ENCODE results near the gene GAMT. TPM values are rescaled to one million over a fixed set of nuclear protein-coding genes. Genes with fewer than 3 reads are reported as not detected.
"Not testable (repeated sequence)": the region's sequence is repeated elsewhere in the genome, so short reads cannot be mapped to it uniquely, and the experiment has no call there.

GAMT gene
- total RNA-seq = 10 to 100 TPM; 16.0 to 25.9 (median 23.1) TPM

DNA sequence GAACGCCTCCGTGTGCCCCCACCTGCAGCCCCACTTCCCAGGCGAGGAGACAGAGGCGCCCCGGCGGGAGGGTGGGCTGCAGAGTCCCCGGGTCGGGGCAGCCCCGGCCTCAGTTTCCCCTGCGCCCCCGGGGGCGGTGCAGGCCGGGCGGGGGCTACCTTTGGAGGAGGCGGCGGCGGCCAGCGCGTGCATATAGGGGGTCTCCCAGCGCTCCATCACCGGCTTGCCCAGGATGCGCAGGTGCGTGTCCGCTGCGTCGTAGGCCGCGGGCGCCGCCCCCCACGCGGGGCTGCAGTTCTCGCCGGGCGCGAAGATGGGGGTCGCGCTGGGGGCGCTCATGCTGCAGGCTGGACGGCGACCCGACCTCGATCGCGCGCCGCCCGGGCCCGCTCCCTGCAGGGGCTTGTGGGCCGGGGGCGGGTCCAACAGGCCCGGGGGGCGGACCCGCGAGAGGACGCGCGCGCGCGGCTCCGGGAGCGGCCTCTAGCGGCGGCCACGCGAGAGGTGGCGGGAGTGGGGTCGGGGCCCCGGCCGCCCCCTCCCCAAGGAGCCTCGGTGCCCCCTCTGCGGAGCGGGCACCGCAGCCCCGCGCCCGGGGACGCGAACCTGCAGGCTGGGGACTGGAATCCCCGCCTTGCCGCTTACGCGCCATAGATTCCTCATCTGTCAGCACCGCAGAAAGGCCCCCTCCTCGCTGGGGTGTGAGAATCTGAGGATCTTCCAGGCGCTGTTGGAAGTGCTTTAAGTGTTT is at the start of gene GAMT:
TSS of gene GAMT (minus strand) at position 405 of the 751 bp plus-strand sequence. CDS start at position 339, 66 bp downstream.
- Mint-ChIP-seq H3K27me3 (ENCODE audit: low read depth) (peaks cover 5% of the 10 kb centered on the region), H3K36me3 (ENCODE audit: insufficient read depth) (no peaks in the 10 kb centered on the region), H3K4me1 (ENCODE audit: low read depth) (peaks cover 9% of the 10 kb centered on the region), H3K4me3 (peak within 1 kb of the TSS; percentile 73), H3K9me3 (no peaks in the 10 kb centered on the region)
- DNase-seq (peak; percentile 50), ATAC-seq (peak; percentile 86 to 87)

DNA sequence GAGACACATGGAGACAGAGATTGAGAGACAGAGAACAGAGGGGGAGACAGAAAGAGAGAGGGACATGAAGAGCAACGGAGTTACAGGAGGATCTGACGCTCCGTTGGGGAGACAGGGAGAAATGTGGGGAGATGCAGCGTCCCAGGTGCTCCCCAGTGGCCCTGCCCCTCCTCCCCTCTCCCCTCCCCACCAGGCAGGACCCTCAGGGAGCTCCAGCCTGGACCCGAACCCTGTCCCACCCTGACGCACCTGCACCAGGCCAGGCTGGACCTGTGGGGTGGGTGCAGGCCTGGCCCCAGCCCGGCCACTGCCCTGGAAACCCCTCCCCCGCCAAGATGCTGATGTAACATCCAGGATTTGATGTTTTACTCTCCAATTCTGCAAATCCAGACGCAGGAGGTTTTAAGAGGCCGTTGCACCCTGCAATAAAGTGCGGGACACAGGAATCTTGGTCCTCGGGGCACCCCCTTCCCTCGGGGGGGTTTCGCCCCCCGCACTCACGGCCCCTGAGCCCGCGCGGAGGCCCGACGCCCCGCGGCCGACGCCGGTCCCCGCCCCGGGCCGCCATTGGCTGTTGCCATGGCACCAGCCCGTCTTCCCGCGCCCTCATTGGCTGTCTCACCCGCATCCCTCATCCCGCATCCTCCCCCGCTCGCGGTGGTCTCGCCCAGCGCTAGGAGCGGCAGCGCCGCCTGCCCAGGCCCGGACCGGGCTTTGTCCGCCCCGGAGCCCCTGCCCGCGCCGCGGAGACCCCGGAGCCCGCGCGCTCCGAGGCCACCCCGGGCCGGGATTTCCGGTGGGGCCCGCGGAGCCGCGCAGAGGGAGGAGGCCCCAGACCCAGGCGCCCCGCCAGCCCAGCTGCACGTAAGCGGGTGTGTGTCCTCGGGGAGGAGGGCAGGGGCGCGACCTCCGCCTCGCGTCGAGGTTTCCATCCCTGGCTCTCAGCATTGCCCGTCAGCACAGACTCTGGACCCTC is 48.4 kb upstream of the GAMT start, which contains the start of gene APC2:
TSS of gene APC2 (plus strand) at position 655 of the 976 bp plus-strand sequence. CDS start 2,881 bp downstream, outside the sequence.
- peaks cover 1% of the 10 kb centered on the region for H3K36me3 Mint-ChIP-seq (ENCODE audit: insufficient read depth)
- peaks cover 62% of the 10 kb centered on the region for H3K27me3 Mint-ChIP-seq (ENCODE audit: low read depth)
- DNase-seq (no peak), ATAC-seq (peak; percentile 26 to 35)
- peak within 1 kb of the TSS; percentile 5 for H3K4me3 Mint-ChIP-seq
- no peaks in the 10 kb centered on the region for H3K9me3 Mint-ChIP-seq
- H3K4me1 Mint-ChIP-seq (ENCODE audit: low read depth) = peaks cover 19% of the 10 kb centered on the region

DNA sequence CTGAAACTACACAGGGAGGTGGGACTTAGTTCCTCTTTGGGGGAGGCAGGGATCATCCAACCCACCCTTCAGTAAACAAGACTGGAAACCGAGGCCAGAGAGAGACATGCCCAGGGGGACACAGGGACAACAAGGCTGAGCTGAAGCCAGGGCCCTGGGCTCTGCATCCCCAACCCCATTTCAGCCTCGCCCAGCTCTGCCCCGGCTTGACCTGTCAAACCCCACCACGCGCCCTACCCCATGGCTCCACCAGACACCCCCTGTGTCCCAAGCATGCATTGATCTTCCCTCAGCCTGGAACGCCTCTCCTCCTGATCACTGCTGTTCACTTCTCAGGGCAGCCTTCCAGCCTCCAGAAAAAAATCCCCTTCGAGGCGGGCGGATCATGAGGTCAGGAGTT is 46.6 kb upstream of the GAMT start:
- Mint-ChIP-seq H3K36me3 (ENCODE audit: insufficient read depth) (peaks cover 1% of the 10 kb centered on the region), H3K4me3 (no peak overlapping the region), H3K27me3 (ENCODE audit: low read depth) (peaks cover 52% of the 10 kb centered on the region)

DNA sequence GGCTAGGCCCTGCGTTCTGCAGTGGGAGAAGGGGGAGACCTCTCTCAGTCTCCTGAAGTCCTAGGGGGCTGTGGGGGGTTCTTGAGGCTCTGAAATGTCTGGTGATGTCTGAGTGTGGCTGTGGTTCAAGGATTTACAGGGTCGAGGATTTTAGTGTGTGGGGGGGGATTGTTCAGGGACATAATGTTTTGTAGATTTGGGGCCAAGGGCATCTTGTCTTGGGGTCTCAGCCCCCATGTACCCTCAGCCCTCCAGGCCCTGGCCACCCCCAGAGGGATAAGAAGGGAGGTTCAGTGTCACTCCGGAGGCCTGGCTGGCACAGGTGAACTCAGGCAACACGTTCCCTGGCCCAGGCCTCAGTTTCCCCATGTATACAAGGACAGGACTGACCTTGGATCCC is 46.2 kb upstream of the GAMT start:
- Mint-ChIP-seq H3K4me1 (ENCODE audit: low read depth) (peaks cover 20% of the 10 kb centered on the region), H3K27me3 (ENCODE audit: low read depth) (peaks cover 47% of the 10 kb centered on the region), H3K36me3 (ENCODE audit: insufficient read depth) (peaks cover 4% of the 10 kb centered on the region), H3K4me3 (no peak overlapping the region), H3K9me3 (no peaks in the 10 kb centered on the region)
- DNase-seq (no peak), ATAC-seq (no peak)

More for the DNA sequence above, 46.6 kb upstream of the GAMT start:
- DNase-seq (no peak), ATAC-seq (no peak)
- peaks cover 18% of the 10 kb centered on the region for H3K4me1 Mint-ChIP-seq (ENCODE audit: low read depth)
- no peaks in the 10 kb centered on the region for H3K9me3 Mint-ChIP-seq

DNA sequence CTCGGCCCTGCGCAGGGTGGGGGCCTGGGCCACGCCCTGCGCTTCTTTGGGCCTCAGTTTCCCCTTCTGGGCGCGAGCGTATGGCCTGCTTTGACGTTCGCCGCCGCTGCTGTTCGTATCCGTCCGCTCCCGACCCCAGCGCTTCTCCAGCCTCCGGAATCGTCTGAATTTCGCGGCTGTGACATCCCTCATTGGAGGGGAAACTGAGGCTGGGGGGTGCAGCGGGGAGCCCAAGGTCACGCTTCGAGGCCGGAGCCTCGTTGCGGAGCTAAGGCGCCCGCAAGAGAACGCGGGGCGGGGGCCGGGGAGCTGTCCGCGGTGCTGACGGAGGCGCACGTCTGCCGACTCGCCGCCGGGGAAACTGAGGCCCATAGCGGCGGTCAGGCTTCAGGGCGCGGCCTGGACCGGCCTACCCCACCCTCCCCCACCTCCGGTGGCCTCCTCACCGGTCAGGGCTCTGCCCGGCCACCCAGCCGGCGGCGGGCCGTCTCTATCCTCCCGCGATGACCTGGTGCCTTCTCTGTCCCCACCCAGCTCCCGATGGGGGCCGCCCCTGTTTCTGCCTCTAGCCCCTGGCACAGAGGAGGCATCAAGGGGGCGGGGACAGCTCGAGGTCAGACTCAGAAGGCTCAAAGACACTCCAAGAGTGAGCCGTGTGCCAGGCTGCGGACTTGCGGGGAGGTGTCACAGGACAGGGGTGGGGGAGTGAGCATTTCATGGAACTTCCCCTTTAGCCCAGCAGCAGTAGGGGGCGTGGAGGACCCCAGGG is 45.6 kb upstream of the GAMT start:
- Mint-ChIP-seq H3K36me3 (ENCODE audit: insufficient read depth) (peaks cover 9% of the 10 kb centered on the region), H3K4me3 (peak overlapping the region; percentile 11), H3K9me3 (no peaks in the 10 kb centered on the region), H3K4me1 (ENCODE audit: low read depth) (peaks cover 21% of the 10 kb centered on the region), H3K27me3 (ENCODE audit: low read depth) (peaks cover 43% of the 10 kb centered on the region)
- DNase-seq (no peak), ATAC-seq (no peak)

DNA sequence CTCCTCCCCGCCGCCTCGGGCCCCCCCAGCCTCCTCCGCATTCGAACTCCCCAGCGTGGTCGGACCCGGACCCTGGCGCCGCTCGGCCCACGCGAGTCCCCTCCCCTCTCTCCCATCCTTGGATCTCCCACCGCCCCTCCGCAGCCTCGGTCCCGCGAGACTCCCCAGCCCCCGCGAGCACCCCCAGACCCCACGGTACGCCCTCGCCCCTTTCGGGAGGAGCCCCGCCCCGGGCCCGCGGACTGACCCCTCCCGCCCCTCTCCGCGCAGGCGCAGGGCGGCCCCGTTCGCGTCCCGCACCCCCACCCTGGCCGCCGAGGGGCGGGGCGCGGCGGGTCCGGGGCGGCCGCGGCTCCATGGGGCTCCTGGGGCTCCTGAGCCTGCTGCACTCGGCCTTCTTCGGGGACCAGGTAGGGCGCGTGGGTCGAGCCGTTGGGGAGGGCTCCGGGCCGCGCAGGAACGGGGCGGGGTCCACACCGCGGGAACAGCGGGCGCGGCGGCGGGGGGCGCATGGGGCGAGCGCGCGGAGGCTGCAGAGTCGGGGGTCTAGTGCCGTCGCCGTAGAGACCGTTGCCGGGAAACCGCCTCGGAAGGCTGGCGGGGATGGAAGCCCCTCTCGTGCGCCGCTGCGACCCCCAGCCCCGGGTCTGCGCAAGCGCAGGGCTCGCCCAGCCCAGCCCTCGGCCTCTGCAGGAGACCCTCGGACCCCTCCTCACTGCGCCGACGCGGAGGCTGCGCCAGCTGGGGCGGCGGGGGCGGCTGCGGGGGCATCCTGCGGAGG is 44.8 kb upstream of the GAMT start:
- Mint-ChIP-seq H3K4me3 (no peak overlapping the region), H3K27me3 (ENCODE audit: low read depth) (peaks cover 36% of the 10 kb centered on the region), H3K36me3 (ENCODE audit: insufficient read depth) (peaks cover 15% of the 10 kb centered on the region), H3K9me3 (no peaks in the 10 kb centered on the region), H3K4me1 (ENCODE audit: low read depth) (peaks cover 24% of the 10 kb centered on the region)
- ATAC-seq = no peak
- DNase-seq = no peak

DNA sequence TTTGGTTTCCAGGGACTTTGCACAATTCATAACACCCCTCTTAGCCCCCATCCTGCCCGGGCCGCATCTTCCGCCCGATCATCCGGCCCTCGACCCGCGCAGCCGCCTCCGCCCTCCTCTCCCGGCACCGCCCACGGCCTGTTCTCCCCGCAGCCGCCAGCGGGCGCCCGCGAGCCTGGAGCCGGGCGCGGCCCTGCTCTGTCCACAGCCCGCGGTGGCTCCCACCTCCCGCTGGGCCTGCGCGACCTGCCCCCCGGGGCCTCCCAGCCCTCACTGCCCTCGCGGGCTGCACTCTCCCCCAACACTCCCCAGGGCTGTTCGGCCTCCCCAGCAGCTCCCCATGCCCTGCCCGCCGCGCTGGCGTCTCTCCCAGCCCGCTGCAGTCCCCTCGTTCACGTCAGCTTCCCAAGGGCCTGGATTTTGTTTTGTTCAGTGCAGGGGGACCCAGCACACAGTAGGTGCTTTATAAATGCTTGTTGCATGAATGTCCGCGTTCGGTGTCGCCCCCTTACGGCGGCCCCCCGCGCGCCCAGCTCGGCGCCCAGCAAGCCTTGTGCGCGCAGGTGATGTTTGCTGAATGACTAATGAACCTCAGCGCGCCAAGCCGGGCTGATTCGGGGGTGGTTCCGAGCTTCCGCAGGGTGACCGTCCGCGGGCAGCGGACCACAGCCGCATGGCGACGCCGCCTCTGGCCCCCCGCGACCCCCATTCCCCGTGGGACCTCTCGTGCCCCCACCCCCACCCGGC is 44.0 kb upstream of the GAMT start:
- peak; percentile 74 to 78 for ATAC-seq
- peaks cover 23% of the 10 kb centered on the region for H3K36me3 Mint-ChIP-seq (ENCODE audit: insufficient read depth)
- peak overlapping the region; percentile 59 for H3K4me3 Mint-ChIP-seq
- H3K9me3 Mint-ChIP-seq = no peaks in the 10 kb centered on the region
- H3K4me1 Mint-ChIP-seq (ENCODE audit: low read depth) = peaks cover 27% of the 10 kb centered on the region
- peaks cover 28% of the 10 kb centered on the region for H3K27me3 Mint-ChIP-seq (ENCODE audit: low read depth)
- peak; percentile 70 for DNase-seq

DNA sequence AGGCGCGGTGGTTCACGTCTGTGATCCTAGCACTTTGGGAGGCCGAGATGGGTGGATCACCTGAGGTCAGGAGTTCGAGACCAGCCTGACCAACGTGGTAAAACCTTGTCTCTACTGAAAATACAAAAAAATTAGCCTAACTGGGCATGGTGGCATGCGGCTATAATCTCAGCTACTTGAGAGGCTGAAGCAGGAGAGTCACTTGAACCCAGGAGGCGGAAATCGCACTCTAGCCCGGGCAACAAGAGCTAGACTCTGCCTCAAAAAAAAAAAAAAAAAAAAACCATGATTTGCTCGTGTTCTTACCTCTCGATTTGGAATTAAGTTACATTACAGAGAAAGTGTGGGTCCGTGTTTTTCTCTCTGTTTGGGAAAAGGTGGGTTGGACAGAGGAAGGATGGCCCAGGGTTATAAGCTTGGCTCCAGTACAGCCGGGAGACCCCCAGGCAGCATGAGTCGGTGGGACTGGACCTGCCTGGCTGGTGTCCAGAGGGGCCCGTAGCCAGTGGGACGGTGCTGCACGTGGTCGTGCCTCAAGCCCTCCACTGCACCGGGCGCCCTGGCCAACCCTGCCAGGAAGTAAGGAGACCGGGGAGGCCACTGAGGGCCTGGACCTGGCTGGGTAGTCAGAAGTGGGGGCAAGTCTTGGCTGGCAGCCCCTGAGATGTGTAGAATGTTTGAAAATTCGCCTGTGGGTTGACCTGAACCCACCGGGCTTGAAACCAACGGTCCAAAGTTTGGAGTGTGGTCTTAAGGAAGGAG is 40.5 kb upstream of the GAMT start:
- ATAC-seq (no peak), DNase-seq (no peak)
- H3K9me3 Mint-ChIP-seq = no peaks in the 10 kb centered on the region
- H3K4me1 Mint-ChIP-seq (ENCODE audit: low read depth) = peaks cover 34% of the 10 kb centered on the region
- H3K36me3 Mint-ChIP-seq (ENCODE audit: insufficient read depth) = peaks cover 35% of the 10 kb centered on the region
- H3K4me3 Mint-ChIP-seq = peak overlapping the region; percentile 98
- H3K27me3 Mint-ChIP-seq (ENCODE audit: low read depth) = peaks cover 6% of the 10 kb centered on the region

DNA sequence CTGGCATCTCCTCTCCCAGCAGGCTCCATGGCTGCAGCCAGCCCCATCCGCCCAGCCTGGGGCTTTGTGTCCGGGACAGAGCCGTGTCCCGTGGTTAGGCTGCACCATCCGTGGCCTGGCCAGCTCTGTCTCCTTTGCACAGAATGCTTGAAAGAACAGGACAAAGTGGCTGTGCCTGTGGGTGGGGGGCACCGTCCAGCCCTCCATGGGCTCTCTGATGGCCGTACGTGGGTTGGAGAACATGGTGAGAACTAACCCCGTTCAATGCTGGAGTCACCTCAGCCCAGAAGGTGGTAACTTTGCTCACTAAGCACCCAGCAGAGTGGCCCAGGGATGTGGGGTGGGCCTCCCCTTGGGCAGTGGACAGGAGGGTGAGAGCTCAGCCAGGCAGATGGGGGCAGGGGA is 39.7 kb upstream of the GAMT start:
- Mint-ChIP-seq H3K4me1 (ENCODE audit: low read depth) (peaks cover 32% of the 10 kb centered on the region), H3K27me3 (ENCODE audit: low read depth) (peaks cover 3% of the 10 kb centered on the region), H3K4me3 (peak overlapping the region; percentile 98), H3K36me3 (ENCODE audit: insufficient read depth) (peaks cover 35% of the 10 kb centered on the region), H3K9me3 (no peaks in the 10 kb centered on the region)
- no peak for ATAC-seq
- DNase-seq = no peak

DNA sequence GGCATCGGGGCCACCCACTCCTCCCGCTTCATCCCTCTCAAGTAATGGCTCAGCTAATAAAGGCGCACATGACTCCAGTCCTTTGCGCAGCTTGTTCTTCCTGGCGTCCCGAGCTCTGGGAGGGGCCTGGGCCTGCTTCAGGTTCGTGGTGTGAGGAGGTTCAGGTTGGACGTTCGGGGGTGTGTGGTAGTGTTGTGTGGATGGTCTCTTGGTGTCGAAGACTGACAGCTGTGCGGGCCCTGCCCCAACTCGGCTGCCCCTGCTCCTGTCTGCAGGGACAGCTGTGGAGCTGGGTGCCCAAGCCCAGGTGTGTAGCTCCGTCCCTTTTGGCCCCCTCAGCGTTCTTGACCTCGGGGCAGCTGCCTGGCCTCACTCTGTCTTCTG is 39.1 kb upstream of the GAMT start:
- H3K9me3 Mint-ChIP-seq = no peaks in the 10 kb centered on the region
- H3K36me3 Mint-ChIP-seq (ENCODE audit: insufficient read depth) = peaks cover 39% of the 10 kb centered on the region
- peaks cover 1% of the 10 kb centered on the region for H3K27me3 Mint-ChIP-seq (ENCODE audit: low read depth)
- DNase-seq = no peak
- peaks cover 30% of the 10 kb centered on the region for H3K4me1 Mint-ChIP-seq (ENCODE audit: low read depth)
- ATAC-seq = no peak
- peak overlapping the region; percentile 98 for H3K4me3 Mint-ChIP-seq

DNA sequence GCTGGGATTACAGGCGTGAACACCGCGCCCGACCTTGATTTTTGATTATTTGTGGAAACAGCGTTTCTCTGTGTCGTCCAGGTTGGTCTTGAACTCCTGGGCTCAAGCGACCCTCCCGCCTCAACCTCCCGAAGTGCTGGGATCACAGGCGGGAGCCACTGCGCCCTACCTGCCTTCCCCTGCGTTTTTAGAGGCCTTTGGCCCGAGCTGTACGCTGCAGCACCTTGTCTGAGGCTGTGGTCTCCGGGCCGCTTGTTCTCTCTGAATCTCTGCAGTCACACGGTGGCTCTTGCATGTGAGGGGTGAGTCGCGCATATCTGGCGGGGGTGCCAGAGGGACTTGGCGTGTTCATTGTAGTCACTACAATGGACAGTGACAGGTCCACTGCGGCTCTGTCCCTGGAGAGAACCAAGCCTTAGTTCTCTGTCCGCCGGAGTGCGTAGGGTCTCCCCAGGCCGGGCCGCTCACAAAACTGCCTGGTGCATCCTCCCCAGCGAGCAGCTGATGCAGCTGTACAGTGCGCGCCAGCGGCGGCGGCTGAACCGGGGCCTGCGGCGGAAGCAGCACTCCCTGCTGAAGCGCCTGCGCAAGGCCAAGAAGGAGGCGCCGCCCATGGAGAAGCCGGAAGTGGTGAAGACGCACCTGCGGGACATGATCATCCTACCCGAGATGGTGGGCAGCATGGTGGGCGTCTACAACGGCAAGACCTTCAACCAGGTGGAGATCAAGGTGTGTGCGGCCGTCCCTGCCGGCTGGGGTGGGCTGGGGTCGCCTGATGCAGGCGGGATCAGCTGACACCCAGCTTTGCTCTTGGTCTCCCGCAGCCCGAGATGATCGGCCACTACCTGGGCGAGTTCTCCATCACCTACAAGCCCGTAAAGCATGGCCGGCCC is 38.4 kb upstream of the GAMT start:
- H3K27me3 Mint-ChIP-seq (ENCODE audit: low read depth); DNase-seq; ATAC-seq; H3K9me3 Mint-ChIP-seq: not testable (repeated sequence)
- Mint-ChIP-seq H3K4me3 (peak overlapping the region; percentile 98), H3K36me3 (ENCODE audit: insufficient read depth) (peaks cover 42% of the 10 kb centered on the region), H3K4me1 (ENCODE audit: low read depth) (peaks cover 29% of the 10 kb centered on the region)

Measured in activated T-cell treated with anti-CD3 and anti-CD28 coated beads, Interleukin-2, amount 50 U/mL, for 4 hours (primary cell).